Putamen (tissue), 1 donor: ENCODE results near the gene RNF212.
A peak's percentile ranks its signal among the peaks of the same experiment; 100 is the strongest.

Source experiments
- DNase-seq: peaks from one replicate; pipeline ENCODE4 v3.0.0-alpha.2; 2016; ENCODE audit warnings: low spot score

RNF212 gene

DNA sequence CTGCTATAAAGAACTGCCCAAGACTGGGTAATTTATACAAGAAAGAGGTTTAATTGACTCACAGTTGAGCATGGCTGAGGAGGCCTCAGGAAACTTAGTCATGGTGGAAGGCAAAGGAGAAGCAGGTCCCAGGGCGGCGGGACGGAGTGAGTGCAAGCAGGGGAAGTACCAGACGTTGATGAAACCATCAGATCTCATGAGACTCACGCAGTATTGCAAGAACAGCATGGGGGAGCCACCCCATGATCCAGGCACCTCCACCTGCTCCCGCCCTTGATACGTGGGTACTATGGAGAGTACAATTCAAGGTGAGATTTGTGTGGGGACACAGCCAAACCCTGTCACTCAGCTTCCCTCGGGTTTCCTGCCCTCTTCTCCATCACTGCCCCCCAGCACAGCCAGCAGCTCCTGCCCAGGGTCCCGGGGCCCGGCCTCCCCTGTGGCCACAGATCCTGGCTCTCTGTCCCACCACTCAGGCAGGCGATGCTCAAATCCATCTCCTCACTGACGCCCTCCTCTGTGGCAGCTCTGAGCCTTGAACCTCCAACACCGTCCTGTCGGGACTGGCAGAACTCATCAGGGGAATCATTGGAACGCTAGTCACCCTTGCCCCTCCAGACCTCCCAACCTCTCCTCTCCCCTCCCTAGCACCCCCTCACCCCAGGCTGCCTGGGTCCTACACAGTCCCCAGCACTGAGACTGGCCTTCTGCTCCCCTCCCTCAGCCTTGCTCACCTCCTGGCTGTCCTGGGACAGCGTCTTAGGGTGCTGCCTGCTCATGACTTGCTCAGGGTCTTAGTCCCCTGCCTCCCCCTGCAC is 64.4 kb downstream of the RNF212 start:
- no peak for DNase-seq

GRCh38 chr4:1047976-1048772 is 65.2 kb downstream of the RNF212 start:
- no peak for DNase-seq

DNA sequence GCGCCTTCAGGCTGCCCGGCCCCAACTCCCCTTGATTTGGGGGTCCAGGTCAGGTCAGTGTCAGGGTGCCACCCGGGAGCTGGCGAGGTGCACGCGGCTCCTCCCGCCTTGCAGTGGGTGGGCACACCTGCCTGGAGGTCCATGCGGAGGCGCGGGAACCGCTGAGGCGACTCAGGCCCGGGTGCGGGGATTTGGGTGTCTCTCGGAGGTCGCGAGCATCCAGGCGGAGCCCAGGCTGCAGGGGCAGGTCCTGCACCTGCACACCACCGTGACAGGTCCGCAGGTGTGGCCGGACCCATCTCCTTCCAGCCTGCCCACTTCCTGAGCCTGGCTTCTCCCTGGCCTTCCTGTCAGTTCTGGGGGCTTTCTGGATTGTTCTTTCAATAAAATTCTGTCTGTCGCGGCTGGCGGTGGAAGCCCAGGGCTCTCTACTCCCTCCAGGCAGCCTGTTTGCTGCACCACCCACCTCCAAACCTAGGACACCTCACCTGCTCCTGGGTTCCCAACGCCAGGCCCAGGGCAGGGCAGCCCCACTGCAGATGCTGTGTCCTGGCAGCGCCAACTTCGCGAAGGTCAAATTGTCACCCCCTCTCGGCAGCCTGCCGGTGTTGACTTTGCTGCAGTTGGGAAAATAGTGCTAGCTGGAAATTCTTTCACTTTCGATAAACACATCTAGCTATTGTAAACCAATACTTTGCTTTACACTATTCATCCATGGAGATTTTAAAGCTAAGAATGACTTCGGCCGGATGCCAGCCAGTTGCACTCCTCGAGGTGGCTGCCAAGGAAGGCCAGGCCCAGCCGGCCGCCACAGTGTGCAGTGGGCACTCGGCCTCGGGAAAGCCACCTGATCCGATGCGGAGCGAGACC is 66.0 kb downstream of the RNF212 start:
- DNase-seq, result no peak

DNA sequence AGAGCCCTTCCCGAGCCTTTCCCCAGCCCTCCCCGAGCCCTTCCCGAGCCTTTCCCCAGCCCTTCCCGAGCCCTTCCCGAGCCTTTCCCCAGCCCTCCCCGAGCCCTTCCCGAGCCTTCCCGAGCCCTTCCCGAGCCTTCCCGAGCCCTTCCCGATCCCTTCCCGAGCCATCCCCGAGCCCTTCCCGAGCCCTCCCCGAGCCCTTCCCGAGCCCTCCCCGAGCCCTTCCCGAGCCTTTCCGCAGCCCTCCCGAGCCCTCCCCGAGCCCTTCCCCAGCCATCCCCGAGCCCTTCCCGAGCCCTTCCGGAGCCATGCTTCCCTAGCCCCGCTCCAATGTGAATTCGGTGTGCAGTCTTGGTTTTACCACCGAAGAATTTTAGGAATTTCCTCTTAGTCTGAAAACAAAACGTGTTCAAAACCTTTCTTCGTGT is 66.8 kb downstream of the RNF212 start:
- DNase-seq, result peak; percentile 71

GRCh38 chr4:1045595-1046201 is 67.7 kb downstream of the RNF212 start:
- DNase-seq, result no peak

- no peak for DNase-seq
Measured at GRCh38 chr4:1045193-1045594, 68.2 kb downstream of the RNF212 start.

DNA sequence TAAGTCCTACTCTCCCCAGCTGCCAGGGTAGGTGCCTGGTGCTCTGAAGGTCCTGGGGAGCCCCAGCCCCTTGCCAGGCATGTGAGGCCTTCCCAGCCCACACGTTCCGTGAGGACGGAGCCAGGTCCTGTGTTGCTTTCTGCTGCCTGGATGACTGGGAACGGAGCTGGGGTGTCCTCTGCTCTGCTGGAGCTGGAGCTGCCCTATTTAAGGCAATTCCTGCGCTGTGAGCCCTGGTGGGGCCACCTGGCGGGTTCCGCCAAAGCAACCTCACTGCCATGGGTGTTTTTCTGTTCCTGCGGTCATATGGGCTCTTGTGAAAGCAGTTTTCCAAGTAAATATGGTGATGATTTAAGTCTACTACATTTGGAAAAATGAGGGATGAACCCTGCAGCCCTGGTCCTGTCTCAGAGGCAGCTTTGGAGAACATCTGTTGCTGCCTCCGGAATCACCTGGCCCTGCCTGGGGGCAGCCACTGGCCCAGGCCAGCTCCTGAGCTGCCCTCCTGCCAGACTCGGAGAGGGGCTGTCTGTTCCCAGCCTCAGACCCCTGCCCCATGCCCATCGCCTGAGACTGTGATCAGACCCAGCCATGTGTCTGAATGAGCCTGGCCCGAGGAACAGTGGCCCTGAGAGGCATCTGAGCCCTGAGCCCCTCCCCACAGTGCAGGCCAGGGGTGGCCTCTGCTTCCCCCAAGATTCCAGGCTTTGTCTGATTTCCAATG is 68.7 kb downstream of the RNF212 start:
- no peak for DNase-seq

DNA sequence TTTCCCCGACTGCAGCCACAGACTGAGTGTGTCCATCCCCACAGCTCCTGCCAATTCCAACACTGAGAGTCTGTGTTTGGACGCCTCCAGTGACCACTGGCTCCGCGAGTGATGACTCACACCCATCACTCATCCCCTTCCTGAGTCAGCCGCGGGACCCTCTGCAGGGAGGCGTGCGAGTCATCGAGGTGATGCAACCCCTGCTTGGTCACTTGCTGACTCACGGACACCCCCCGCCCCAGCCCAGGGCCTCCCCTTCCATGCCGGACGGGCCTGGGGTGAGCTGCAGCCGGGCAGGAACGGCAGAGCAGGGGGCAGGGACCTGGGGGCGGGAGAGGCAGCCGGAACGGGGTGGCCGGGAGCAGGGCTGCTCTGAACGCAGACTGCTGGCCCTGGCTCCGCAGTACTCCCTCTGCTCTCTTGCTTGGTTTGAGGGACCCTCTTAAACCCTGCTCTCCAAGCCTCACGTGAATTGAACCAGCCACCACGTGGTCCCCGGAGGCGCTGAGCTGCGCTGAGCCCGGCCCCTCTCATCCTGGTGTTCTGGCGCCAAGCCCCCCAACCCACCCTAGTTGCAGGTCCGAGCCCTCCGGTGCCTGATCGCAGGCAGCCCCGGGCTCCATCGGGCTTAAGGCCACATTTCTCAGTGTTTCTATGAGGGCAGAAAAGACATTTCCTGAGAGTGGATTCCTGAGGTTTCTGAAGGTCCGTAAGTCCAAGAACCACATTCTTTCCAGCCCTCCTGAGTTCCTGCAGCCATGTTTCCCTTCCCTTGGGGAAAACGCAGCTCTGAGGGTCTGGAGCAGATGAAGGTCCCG is 69.5 kb downstream of the RNF212 start:
- peak; percentile 62 for DNase-seq

GRCh38 chr4:1043162-1043561 is 70.2 kb downstream of the RNF212 start:
- DNase-seq, result no peak

DNA sequence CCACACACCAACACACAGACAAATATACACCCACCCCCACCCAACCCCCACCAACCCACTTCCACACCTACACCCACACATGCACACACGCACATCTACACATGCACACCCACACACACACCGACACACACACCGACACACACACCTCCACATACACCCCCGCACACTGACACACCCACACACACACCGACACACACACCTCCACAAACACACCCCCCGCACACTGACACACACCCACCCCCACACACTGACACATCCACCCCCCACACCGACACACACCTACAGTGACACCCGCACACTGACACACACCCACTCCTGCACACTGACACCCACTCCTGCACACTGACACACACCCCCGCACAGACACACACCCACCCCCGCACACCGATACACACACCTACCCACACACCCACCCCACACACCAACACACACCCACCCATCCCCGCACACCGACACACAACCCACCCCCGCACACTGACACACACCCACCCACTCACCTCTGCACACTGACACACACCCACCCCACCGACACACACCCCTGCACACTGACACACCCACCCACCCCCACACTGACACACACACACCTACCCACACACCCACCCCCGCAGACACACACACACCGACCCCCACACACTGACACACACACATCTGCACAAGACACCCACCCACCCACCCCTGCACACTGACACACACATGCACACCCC is 70.9 kb downstream of the RNF212 start:
- DNase-seq, result no peak

- DNase-seq, result no peak
Measured at GRCh38 chr4:1041936-1042330, 71.4 kb downstream of the RNF212 start.

DNA sequence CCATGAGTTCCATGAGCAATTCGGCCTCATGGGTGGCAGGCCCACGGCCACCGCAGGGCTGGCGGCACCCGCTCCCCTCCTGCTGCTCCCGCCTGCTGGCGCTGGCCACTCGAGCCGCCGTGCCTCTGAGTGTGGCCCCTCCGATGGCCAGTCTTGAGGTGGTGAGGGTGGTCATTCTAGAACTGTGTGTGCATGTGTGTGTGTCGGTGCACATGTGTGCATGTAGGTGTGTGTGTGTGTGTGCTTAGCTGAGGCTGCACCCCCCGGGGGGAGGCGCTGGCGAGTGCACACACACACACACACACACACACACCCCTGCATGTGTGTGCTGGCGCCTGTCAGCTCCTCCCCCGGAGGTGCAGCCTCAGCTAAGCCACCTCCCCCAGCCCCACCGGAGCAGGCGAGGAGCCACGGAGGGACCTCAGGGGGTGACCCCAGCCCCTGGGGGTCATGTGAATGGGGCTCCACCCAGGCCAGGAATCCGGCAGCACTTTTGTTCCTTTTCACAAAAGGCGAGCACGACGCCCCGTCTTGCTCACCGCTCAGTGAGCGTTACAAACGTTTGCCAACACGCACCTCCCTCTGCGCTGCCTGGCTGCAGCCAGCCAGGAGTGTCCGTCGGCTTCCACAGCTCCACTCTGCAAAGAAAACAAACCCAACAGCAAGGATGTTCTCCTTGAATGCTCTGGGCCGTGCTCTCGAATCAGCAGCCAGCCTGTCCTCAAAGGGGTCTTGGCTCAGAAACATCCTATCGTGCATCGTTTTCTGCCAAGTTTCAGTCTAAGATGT is 72.0 kb downstream of the RNF212 start:
- no peak for DNase-seq

- no peak for DNase-seq
Measured at GRCh38 chr4:1040344-1041146, 72.8 kb downstream of the RNF212 start.

- no peak for DNase-seq
Measured at GRCh38 chr4:1039493-1040343, 73.6 kb downstream of the RNF212 start.

- no peak for DNase-seq
Measured at GRCh38 chr4:1038948-1039492, 74.3 kb downstream of the RNF212 start.

- DNase-seq, result no peak
Measured at GRCh38 chr4:1036976-1037810, 76.2 kb downstream of the RNF212 start.
